Sigmoid colon (tissue), 7 donors: Measurements from ENCODE around the gene CEP70. TPM values are rescaled to one million over a fixed set of nuclear protein-coding genes. Genes with fewer than 3 reads are reported as not detected.
"Not testable (repeated sequence)": the region's sequence is repeated elsewhere in the genome, so short reads cannot be mapped to it uniquely, and the experiment has no call there.

ENCODE experiments used
- DNase-seq: peaks from one replicate; pipeline ENCODE4 v3.0.0-alpha.2; 2019
- H3K27ac ChIP-seq, 4 donors: fragments of 200-600 bp; sonication (generic); one replicate each; pipeline ENCODE4 v1.5.1; 2016 to 2019; ENCODE audit warnings: mild to moderate bottlenecking in 1 of 4
- H3K27me3 ChIP-seq, 3 donors: fragments of 200-600 bp; sonication (generic); one replicate each; pipeline ENCODE4 v1.5.1; 2019; ENCODE audit warnings: mild to moderate bottlenecking in 1 of 3
- H3K36me3 ChIP-seq, 4 donors: fragments of 200-600 bp; sonication (generic); one replicate each; pipeline ENCODE4 v1.5.1; 2016 to 2019
- H3K4me1 ChIP-seq, 4 donors: fragments of 200-600 bp; sonication (generic); one replicate each; pipeline ENCODE4 v1.5.1; 2017 to 2019
- H3K4me3 ChIP-seq, 4 donors: fragments of 200-600 bp; sonication (generic); one replicate each; pipeline ENCODE4 v1.5.1; 2017 to 2019; ENCODE audit warnings: mild to moderate bottlenecking in 2 of 4, moderate library complexity in 1 of 4
- H3K9me3 ChIP-seq, 4 donors: fragments of 200-600 bp in 3 of 4; sonication (generic) in 3 of 4; one replicate each; pipeline versions ENCODE4 v1.5.1 to v1.6.1; 2013 to 2019
- EP300 ChIP-seq, 4 donors: sonication (generic); formaldehyde crosslinking; IDR thresholded peaks; one replicate each; pipeline ENCODE4 v1.6.1; 2017; ENCODE audit warnings: antibody characterized with exemption in 4 of 4
- POLR2A ChIP-seq, 2 donors: fragments of 450-650 bp; IDR thresholded peaks; one replicate each; pipeline ENCODE4 v1.6.1; 2016; ENCODE audit warnings: antibody characterized with exemption in 2 of 2, mild to moderate bottlenecking in 2 of 2, moderate library complexity in 2 of 2
- POLR2AphosphoS5 ChIP-seq, 4 donors: sonication (generic); formaldehyde crosslinking; IDR thresholded peaks; one replicate each; pipeline ENCODE4 v1.6.1; 2017; ENCODE audit warnings: antibody characterized with exemption in 4 of 4
- WGBS, 2 donors: extraction: QIAGEN DNeasy Blood & Tissue Kit; methylation state at CpG; one replicate each; pipeline ENCODE4 v1.1.7; 2013; 5-methylcytosine and 5-hydroxymethylcytosine counted together
- intact Hi-C: fragments of 100-400 bp; cut with DNase I; formaldehyde crosslinking; loops from one replicate; pipeline ENCODE4 v1.15.1; 2023
- polyA plus RNA-seq, 3 donors: library from polyadenylated mRNA; stranded (reverse); fragments of 200-250 nt; gene quantifications; one replicate each; pipeline ENCODE4 v1.2.3, GENCODE V29; 2013
- total RNA-seq, 4 donors: library from RNA; depleted of rRNA; stranded (reverse); fragments of >200 nt; gene quantifications; one replicate each; pipeline ENCODE4 v1.1.0, GENCODE V29; 2016
- TF ChIP-seq, protein P1 (sequence below), 4 experiments: fragments of 450-650 bp in 3 of 4; fragments of 200-600 bp in 1 of 4; IDR thresholded peaks; one replicate each; pipeline ENCODE4 v1.5.1; 2016 to 2019; ENCODE audit warnings: antibody characterized with exemption in 4 of 4, mild to moderate bottlenecking in 3 of 4, moderate library complexity in 2 of 4
- donor health status: healthy with polysubstance abuse.
- donor health status: Bipolar disorder and iron deficiency.
- donor health status: healthy.

CEP70 gene
- total and polyA plus RNA-seq, 7 donors: 12.0 to 77.2 (median 42.6) TPM

DNA sequence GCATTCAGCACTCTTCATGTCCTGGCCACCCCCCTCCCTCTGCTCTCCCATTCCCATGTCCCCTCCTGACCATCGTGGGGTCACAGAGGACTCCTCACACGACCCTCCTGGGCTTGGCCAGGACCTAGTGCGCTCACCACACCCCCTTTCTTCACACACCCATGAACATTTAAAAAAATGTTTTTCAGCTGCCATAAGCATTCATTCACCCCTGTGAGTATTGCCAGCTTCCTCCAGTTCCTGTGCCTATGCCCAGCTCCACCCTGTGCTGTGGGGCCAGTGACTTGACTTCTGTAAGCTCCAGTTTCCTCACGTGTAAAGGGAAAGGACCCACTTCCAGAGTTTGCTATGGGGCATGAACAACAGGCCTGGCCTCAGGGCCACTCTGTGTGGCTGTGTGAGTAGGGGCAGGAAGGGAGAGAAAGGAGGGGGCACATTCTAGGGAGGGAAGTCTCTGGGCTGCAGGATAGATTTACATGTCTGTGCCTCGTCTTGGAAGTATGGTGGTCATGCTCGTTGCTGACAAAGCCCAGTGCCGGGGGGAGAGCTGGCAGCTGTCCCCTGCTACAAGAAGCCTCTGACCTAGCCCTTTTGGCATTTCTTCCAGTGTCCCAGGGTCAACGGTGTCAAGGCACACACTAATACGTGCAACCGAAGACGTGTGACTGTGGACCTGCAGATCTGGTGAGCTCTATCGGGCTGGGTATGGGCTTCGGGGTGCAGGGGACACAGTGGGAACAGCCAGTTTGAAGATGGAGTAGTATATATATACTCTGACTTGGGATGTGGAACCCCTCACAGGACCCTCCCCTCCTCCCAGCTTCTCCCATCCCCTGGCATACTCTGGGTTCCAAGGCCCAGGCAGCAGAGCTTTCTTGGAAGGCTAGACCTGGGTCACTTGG is 136.8 kb downstream of the CEP70 start:
- Histone ChIP-seq H3K36me3 (peaks cover 0 to 20% (median 0%) of the 10 kb centered on the region in 4 donors), H3K27ac (no peak overlapping the region), H3K4me1 (peaks cover 0 to 24% (median 22%) of the 10 kb centered on the region in 4 donors), H3K4me3 (no peak overlapping the region), H3K9me3 (no peaks in the 10 kb centered on the region), H3K27me3 (no peaks in the 10 kb centered on the region)
- no peak for DNase-seq
- TF ChIP-seq EP300 (IDR thresholded peaks at IDR 0.05) (no peak), POLR2AphosphoS5 (IDR thresholded peaks at IDR 0.05) (no peak), POLR2A (IDR thresholded peaks at IDR 0.05) (no peak)
- TF ChIP-seq, protein P1, sequence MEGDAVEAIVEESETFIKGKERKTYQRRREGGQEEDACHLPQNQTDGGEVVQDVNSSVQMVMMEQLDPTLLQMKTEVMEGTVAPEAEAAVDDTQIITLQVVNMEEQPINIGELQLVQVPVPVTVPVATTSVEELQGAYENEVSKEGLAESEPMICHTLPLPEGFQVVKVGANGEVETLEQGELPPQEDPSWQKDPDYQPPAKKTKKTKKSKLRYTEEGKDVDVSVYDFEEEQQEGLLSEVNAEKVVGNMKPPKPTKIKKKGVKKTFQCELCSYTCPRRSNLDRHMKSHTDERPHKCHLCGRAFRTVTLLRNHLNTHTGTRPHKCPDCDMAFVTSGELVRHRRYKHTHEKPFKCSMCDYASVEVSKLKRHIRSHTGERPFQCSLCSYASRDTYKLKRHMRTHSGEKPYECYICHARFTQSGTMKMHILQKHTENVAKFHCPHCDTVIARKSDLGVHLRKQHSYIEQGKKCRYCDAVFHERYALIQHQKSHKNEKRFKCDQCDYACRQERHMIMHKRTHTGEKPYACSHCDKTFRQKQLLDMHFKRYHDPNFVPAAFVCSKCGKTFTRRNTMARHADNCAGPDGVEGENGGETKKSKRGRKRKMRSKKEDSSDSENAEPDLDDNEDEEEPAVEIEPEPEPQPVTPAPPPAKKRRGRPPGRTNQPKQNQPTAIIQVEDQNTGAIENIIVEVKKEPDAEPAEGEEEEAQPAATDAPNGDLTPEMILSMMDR (IDR thresholded peaks at IDR 0.05): no peak
- intact Hi-C loops: no loop called here
- 85 to 88% methylated on average over 13 of the region's 13 CpGs for WGBS, 2 donors

DNA sequence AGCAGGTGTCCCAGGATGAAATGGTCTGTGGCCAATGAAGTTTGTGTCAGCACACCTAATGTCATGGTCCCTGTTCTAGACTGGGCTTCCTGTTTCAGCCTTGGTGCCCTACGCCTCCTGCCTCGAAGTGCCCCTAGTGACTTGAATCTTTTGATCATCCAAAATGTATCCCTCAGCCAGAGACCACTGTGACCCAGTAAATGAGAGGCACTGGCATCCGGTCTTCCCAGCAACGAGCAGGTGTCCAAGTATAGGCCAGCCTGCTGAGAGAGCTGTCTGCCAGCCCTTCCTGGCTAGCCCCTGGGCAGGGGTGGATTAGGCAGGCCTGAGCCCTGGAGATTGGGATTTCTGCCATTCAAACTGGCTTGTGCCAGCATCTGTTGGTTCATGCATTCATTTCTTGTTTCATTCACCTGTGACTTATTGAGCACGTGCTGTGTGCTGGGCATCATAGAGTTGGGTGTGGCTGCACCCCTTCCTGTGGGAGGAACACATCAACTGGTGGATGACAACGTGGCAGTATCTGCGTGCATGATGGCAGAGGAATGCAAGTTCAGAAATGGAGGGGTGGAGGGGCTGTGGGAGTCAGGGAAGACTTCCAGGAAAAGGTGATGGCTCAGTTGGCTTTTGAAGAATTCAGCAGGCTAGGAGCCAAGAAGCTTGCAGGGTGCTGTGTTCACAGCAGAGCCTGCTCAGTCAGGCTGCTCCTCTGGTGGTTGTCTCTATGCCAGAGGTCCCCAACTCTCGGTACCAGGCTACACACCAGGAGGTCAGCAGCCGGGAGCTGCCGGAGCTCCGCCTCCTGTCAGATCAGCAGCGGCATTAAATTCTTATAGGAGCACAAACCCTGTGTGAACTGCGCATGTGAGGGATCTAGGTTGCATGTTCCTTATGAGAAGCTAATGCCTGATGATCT is 138.0 kb downstream of the CEP70 start:
- Histone ChIP-seq H3K4me1 (peaks cover 0 to 24% (median 22%) of the 10 kb centered on the region in 4 donors), H3K36me3 (peaks cover 0 to 11% (median 0%) of the 10 kb centered on the region in 4 donors), H3K27me3 (no peaks in the 10 kb centered on the region), H3K4me3 (no peak overlapping the region), H3K27ac (no peak overlapping the region), H3K9me3 (no peaks in the 10 kb centered on the region)
- no peak for DNase-seq
- intact Hi-C loops: no loop called here
- TF ChIP-seq POLR2AphosphoS5 (IDR thresholded peaks at IDR 0.05) (no peak), POLR2A (IDR thresholded peaks at IDR 0.05) (no peak)
- TF ChIP-seq, protein P1 (IDR thresholded peaks at IDR 0.05): no peak
- WGBS, 2 donors: 83% methylated on average over 13 of the region's 13 CpGs

DNA sequence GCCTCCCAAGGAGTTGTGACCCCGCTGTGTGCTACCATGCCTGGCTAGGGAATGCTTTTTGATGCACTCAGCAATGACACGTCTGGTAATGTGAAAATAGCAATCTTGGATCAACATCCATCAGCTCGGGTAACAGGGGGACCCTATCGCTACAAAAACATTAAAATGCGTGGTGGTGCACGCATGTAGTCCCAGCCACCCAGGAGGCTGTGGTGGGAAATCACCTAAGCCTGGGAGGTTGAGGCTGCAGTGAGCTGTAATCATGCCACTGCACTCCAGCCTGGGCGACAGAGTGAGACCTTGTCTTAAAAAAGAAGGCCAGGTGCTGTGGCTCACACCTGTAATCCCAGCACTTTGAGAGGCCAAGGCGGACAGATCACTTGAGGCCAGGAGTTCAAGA is 140.1 kb downstream of the CEP70 start:
- H3K9me3 ChIP-seq, H3K27ac ChIP-seq, intact Hi-C loops, H3K4me3 ChIP-seq, DNase-seq, H3K27me3 ChIP-seq, H3K36me3 ChIP-seq: not testable (repeated sequence)
- WGBS, 2 donors: 87 to 88% methylated on average over 8 of the region's 8 CpGs
- peaks cover 0 to 20% (median 18%) of the 10 kb centered on the region in 4 donors for H3K4me1 ChIP-seq

DNA sequence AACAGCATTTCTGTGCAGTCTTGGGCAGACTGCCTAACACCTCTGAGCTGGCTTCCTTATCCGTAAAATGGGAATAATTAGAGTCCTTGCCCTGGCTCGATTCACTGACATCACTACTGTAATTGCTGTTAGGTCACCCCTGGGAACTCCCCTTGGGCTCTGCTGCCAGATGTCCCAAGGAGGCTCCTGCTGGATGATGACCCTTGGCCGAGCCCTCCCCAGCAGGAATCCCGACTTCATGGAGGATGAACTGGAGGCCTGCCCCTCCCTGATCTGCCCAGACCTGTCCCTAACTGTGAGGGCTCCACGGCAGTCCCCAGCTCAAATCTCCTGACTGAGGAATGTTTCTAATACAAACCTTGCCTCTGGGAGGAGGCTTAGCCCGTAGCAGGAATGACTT is 141.6 kb downstream of the CEP70 start:
- Histone ChIP-seq H3K36me3 (peaks cover 0 to 4% (median 0%) of the 10 kb centered on the region in 4 donors), H3K27ac (no peak overlapping the region), H3K9me3 (no peaks in the 10 kb centered on the region), H3K27me3 (no peaks in the 10 kb centered on the region), H3K4me1 (peaks cover 0 to 20% (median 16%) of the 10 kb centered on the region in 4 donors), H3K4me3 (no peak overlapping the region)
- DNase-seq: no peak
- WGBS, 2 donors: 38 to 63% methylated on average over 6 of the region's 6 CpGs
- intact Hi-C loops: no loop called here
- TF ChIP-seq EP300 (IDR thresholded peaks at IDR 0.05) (no peak), POLR2AphosphoS5 (IDR thresholded peaks at IDR 0.05) (no peak), POLR2A (IDR thresholded peaks at IDR 0.05) (no peak)
- TF ChIP-seq, protein P1 (IDR thresholded peaks at IDR 0.05): no peak
